ENCODE measurements around the gene PDK2. TPM values are rescaled to one million over a fixed set of nuclear protein-coding genes. Genes with fewer than 3 reads are reported as not detected.

PDK2 gene
- total RNA-seq, 1 donor from 2014 or later: 9.0 TPM

GRCh38 chr17:50101346-50102163 lies 6.4 kb downstream of the PDK2 start:
- peak; percentile 64 for DNase-seq

- no peak for DNase-seq
Observed at GRCh38 chr17:50102164-50102991, 7.2 kb downstream of the PDK2 start.

GRCh38 chr17:50103252-50103651 lies 8.1 kb downstream of the PDK2 start:
- no peak for DNase-seq

GRCh38 chr17:50103941-50104340 lies 8.8 kb downstream of the PDK2 start:
- no peak for DNase-seq

GRCh38 chr17:50105811-50106210 lies 10.7 kb downstream of the PDK2 start:
- DNase-seq: no peak

GRCh38 chr17:50106393-50107131 lies 11.4 kb downstream of the PDK2 start:
- no peak for DNase-seq

GRCh38 chr17:50107790-50108414 lies 12.8 kb downstream of the PDK2 start:
- DNase-seq: no peak

GRCh38 chr17:50108556-50108955 lies 13.4 kb downstream of the PDK2 start:
- DNase-seq: no peak

GRCh38 chr17:50109207-50109606 lies 14.1 kb downstream of the PDK2 start:
- DNase-seq: no peak

GRCh38 chr17:50109785-50110184 lies 14.6 kb downstream of the PDK2 start:
- DNase-seq: no peak

- no peak for DNase-seq
Observed at GRCh38 chr17:50110591-50111349, 15.6 kb downstream of the PDK2 start.

- DNase-seq: no peak
Observed at GRCh38 chr17:50111673-50112655, 16.8 kb downstream of the PDK2 start.

- DNase-seq: no peak
Observed at GRCh38 chr17:50112694-50113093, 17.5 kb downstream of the PDK2 start.

- DNase-seq: no peak
Observed at GRCh38 chr17:50113624-50114320, 18.6 kb downstream of the PDK2 start.

- no peak for DNase-seq
Observed at GRCh38 chr17:50114401-50114800, 19.2 kb downstream of the PDK2 start.

- DNase-seq: no peak
Observed at GRCh38 chr17:50114849-50115357, 19.8 kb downstream of the PDK2 start.

- DNase-seq: no peak
Observed at GRCh38 chr17:50115756-50116155, 20.6 kb downstream of the PDK2 start.

- no peak for DNase-seq
Observed at GRCh38 chr17:50117202-50118051, 22.3 kb downstream of the PDK2 start.

Data from occipital lobe (tissue), 2 donors.